ENCODE data around the gene BTNL8.
"Not testable (repeated sequence)": the region's sequence is repeated elsewhere in the genome, so short reads cannot be mapped to it uniquely, and the experiment has no call there.

BTNL8 gene

DNA sequence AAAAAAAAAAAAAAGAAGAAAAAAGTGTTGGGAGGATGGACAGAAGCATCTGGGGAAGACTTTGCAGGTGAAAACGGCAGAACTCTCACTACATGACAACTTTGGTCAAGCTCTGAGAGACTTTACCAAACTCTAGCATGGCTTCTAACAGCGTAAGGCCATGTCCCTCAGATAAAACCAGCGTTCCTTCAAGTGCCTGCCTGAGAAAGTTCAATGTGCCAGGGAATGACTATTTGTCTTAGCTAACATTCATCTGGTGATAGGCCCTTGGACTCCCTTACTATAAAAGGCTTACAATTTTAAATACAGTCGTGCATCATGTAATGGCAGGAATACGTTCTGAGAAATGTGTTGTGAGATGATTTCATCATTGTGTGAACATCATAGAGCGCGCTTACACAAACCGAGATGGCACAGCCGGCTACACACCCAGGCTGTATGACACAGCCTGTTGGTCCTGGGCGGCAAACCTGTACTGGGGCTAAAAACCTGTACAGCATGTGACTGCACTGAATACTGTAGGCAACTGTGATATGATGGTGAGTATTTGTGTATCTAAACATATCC lies 23.0 kb upstream of the BTNL8 start:
- DNase-seq, result no peak

GRCh38 chr5:180885845-180886529 lies 13.0 kb upstream of the BTNL8 start:
- peak; percentile 35 for DNase-seq

DNA sequence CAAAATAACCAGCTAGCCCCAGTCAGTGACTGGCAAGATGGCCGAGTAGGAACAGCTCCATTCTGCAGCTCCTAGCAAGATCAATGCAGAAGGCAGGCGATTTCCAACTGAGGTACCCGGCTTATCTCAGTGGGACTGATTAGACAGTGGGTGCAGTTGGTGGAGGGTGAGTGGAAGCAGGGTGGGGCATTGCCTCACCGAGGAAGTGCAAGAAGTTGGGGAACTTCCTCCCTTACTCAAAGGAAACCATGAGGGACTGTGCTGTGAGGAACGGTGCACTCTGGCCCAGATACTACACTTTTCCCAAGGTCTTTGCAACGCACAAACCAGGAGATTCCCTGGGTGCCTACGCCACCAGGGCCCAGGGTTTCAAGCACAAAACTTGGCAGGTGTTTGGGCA lies 9.6 kb upstream of the BTNL8 start:
- DNase-seq, result no peak

DNA sequence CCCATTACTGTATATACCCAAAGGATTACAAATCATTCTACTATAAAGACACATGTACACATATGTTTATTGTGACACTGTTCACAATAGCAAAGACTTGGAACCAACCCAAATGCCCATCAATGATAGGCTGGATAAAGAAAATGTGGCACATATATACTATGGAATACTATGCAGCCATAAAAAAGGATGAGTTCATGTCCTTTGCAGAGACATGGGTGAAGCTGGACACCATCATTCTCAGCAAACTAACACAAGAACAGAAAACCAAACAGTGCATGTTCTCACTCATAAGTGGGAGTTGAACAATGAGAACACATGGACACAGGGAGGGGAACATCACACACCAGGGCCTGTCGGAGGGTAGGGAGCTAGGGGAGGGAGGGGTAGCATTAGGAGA lies 3.6 kb upstream of the BTNL8 start:
- DNase-seq, result not testable (repeated sequence)

DNA sequence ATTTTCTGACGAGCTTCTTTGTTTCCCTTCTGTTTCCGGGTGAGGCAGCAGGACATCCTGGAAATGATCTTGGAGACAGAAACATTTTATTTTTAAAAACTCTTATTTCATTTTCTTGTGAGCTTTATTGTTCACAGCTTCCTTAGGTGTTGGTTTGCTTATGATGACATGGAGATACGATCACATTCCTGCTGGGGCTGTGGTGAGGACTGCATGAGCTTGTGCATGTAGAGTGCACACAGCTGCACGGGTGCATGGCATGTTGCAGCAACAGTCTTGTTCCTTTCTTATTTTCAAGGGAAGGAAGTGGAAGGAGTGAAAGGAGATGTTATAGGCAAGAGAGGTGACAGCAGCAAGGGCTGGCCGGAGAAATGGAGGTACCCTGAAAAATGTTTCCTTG lies 1.2 kb downstream of the BTNL8 start:
- DNase-seq, result no peak

DNA sequence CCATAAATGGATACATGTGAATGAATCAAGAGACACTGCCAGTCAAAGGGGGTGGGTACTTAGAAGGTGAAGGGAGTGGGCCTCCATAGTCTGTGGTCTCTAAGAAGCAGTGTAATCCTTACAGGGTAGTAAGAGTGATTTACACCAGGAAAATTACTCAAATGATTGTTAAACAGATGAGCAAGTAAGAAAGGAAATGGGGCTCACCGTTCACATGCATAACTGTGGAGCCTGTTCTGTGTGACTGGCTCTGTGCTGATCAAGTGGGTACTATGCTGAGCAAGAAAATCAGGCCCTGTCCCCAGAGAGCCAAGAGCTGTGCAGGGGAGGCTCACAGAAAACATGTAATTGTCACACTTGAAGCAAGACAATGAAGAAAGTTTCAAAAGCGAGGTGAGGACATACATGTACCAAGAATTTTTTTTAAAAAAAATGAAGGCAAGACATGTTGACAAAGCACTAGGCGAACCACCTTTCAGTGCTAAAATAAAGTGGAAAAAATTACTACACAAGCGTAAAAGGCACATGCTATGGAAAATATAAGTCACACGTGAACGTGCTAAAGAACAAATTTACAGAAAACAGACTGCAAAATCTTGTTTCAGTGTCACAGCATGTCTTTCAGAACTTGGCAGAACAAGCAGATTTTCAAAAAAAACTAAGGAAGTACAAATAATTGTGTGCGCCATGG lies 2.5 kb downstream of the BTNL8 start:
- no peak for DNase-seq

DNA sequence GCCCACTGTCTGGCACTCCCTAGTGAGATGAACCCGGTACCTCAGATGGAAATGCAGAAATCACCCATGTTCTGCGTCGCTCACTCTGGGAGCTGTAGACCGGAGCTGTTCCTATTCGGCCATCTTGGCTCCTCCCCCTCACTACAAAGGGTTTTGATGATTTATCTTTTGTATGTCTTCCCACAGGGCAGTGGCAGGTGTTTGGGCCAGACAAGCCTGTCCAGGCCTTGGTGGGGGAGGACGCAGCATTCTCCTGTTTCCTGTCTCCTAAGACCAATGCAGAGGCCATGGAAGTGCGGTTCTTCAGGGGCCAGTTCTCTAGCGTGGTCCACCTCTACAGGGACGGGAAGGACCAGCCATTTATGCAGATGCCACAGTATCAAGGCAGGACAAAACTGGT lies 9.4 kb downstream of the BTNL8 start:
- DNase-seq, result no peak

DNA sequence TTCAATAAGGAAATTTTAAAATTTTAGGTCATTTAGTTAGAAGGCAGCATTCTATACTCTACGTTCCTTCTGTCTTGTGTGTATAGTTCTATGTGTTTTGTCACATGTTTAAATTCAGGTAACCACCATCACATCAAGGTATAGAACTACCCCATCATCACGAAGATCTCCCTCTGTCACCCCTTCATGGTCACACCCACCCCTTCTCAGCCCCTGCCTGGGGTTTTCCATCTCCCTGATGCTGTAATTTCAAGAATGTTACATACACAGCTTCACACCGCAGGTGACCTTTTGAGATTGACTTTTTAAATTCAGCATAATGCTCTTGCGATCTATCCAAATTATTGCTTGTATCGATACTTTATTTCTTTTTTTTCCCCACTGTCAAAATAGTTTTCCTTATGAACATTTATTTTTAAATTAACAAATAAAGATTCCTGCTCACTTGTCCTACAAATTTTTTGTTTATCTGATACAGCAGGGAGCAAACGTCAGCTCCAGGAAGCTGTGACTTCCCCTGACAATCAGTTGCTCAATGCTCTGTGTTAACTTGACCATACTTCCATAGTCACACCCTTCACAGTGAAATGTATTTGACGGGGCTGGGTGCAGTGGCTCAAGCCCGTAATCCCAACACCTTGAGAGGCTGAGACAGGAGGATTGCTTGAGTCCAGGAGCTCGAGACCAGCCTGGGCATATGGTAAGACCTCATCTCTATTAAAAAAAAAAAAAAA lies 10.2 kb downstream of the BTNL8 start:
- DNase-seq, result no peak

GRCh38 chr5:180909782-180910181 lies 10.8 kb downstream of the BTNL8 start:
- no peak for DNase-seq

DNA sequence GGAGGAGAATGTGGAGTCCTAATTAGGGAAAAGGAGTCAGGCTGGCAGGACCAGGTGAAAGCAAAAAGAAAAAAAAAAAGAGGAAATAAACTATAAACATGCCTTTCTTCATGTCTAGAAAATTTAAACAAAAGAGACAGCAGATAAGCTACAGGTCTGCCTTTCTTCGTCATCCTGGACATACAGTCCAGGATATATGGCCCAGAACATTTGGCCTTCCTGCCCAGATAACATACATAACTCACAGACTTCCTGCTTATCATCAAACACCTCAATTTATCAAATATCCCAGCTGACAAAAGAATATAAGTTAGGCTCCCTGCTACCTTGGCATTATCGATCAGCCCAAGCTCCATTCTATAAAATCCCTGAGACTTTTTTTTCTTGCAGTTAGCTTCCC lies 11.2 kb downstream of the BTNL8 start:
- DNase-seq, result no peak

DNA sequence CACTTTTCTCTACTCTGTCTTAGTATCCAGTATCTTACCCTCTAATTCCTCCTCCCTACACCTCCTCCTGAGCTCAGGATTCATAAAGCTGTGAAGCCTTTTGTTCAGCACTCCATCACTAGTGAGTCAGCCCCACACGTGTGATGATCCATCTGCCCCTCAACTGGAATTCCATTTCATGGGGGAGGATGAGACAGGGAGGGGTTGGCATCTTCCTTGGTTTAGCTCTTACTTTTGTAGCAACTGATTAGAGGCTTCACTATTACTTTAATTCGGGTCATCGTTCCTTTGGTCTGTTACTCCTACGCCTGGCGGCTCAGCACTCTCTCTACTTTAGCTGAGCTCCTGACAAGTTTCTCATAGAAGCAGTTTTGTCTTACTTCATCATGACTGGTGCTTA lies 11.8 kb downstream of the BTNL8 start:
- no peak for DNase-seq

DNA sequence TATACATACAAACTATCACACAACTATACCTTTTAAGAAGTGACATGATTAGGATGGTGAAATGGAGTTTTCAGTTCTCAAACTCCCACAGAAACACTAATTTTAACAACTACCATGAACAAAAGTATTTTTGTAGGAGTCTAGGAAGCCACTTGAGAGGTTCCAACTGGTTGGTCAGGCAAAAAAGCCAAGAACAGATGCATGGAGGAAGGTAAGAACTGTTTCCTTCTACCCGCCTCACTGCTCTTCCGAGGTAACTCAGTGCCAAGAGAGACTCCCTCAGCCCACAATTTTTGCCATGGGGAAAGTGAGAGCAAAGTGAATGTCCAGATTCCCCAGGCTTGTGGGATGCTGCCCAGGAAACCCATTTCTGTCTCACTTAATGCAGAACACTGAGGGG lies 15.7 kb downstream of the BTNL8 start:
- DNase-seq, result no peak

DNA sequence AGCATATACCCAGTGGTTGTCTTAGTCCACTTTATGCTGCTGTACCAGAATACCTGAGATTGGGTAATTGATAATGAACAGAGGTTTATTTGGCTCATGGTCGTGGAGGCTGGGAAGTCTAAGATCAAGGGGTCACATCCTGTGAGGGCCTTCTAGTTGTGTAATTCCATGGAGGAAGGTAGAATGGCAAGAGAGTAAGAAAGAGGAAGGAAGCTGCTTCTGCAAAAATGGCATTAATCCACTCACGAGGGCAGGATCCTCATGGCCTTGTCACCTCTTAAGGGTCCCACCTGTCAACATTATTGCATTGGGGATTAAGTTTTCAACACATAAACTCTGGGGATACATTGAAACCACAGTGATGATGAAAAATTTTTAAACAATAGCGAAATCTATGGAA lies 17.0 kb downstream of the BTNL8 start:
- no peak for DNase-seq

DNA sequence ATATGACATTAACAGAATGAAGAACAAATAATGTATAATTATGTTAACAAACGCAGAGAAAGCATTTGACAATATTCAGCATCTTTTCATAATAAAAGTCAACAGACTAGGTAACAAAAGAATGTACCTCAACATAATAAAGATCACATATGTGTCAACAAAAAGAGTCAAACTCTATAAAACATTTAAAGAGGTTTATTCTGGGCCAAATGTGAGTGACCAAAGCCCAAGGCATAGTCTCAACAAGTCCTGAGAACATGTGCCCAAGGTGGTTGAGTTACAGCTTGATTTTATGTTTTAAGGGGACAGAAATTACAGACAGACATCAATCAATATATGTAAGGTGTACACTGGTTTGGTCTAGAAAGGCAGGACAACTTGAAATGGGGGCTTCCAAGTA lies 19.4 kb downstream of the BTNL8 start:
- DNase-seq, result no peak

DNA sequence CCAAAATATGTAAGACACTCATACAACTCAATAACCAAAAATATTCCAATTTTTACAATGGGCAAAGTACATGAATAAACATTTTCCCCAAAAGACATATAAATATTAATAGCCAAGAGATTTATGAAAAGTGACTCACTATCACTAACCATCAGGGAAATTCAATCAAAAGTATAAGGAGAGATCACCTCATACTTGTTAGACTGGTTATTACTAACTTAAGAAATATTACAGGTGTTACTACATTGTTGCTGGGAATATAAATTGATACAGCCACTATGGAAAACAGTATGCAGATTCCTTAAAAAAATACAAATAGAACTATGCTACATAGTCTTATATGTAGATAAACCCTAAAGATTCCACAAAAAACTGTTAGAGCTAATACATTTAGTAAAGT lies 21.8 kb downstream of the BTNL8 start:
- DNase-seq, result no peak

- DNase-seq, result no peak
Measured at GRCh38 chr5:180922932-180923331, 24.0 kb downstream of the BTNL8 start.

- DNase-seq, result no peak
Measured at GRCh38 chr5:180932660-180933059, 33.7 kb downstream of the BTNL8 start.

GRCh38 chr5:180935203-180935602 lies 36.2 kb downstream of the BTNL8 start:
- DNase-seq, result no peak

DNA sequence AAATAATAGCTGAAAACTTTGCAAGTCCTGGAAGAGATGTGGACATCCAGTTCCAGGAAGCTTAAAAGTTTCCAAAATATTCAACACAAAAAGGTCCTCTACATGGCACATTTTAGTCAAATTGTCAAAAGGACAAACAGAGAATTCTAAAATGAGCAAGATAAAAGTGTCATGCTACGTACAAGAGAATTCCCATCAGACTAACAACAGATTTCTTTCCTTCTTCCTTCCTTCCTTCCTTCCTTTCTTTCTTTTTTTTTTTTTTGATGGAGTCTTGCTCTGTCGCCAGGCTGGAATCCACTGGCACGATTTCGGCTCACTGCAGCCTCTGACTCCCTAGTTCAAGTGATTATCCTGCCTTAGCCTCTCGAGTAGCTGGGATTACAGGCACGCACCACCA lies 39.3 kb downstream of the BTNL8 start:
- DNase-seq, result no peak

DNA sequence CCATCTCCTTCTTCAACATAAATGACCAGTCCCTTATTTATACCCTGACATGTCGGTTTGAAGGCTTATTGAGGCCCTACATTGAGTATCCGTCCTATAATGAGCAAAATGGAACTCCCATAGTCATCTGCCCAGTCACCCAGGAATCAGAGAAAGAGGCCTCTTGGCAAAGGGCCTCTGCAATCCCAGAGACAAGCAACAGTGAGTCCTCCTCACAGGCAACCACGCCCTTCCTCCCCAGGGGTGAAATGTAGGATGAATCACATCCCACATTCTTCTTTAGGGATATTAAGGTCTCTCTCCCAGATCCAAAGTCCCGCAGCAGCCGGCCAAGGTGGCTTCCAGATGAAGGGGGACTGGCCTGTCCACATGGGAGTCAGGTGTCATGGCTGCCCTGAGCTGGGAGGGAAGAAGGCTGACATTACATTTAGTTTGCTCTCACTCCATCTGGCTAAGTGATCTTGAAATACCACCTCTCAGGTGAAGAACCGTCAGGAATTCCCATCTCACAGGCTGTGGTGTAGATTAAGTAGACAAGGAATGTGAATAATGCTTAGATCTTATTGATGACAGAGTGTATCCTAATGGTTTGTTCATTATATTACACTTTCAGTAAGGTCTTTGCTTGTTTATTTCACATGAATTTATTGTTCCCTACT lies 51.5 kb downstream of the BTNL8 start:
- DNase-seq, result no peak

DNA sequence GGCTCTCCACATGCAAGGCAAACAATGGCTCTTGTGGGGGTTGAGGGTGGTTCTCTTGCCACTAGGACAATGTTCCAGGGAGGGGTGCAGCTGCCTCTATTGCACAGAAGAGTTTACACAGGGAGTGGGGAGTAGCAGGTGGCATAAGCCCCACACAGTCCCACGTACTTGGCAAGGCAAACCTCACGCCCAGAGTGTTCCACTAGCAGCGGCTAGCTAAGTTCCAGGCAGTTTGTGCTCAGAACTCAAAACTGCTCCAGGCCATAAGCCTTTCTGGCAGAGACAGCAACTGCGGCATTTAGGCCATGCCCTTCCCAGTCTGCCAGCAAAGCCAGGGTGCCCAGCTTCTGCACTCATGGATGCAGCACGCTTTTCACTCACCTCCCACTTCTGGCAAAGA lies 60.7 kb downstream of the BTNL8 start:
- no peak for DNase-seq

- no peak for DNase-seq
Measured at GRCh38 chr5:180960209-180960608, 61.2 kb downstream of the BTNL8 start.

DNA sequence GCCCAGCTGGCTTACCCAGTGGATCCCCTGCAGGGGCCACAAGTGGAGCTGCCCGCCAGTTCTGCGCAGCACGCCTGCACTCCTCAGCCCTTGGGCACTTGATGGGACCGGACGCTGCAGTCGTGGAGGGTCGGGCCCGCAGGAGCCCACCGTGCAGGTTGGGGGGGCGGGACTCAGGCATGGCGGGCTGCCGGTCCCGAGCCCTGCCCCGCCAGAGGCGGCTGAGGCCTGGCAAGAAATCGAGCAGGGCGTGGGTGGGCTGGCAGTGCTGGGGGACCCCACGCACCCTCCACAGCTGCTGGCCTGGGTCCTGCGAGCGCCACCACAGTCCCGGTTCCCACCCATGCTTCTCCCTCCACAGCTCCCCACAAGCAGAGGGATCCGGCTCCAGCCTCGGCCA lies 70.4 kb downstream of the BTNL8 start:
- DNase-seq, result no peak
